GM10248 (cell line): Measurements from ENCODE around the gene ERCC6L.

Source experiments
- CTCF ChIA-PET: fragments of 300-600 bp; sonication (Branson Sonifier 250); formaldehyde crosslinking; extraction: SDS; loops from one replicate; lab custom pipeline; 2021; ENCODE audit warnings: antibody characterized with exemption; lab: Yijun Ruan, JAX
- POLR2A ChIA-PET: fragments of 350-650 bp; sonication (Branson Sonifier 250); formaldehyde crosslinking; extraction: SDS; loops from one replicate; lab custom pipeline; 2020; ENCODE audit warnings: antibody characterized with exemption; lab: Yijun Ruan, JAX
- DNase-seq: peaks from one replicate; pipeline ENCODE4 v3.0.0; 2012; ENCODE audit errors: extremely low spot score
- TF ChIP-seq, protein P1 (sequence below): IDR thresholded peaks from 2 replicates; pipeline ENCODE4 v1.5.1; 2012; ENCODE audit warnings: mild to moderate bottlenecking, low read depth; ENCODE audit errors: extremely low read depth, missing control alignments, control extremely low read depth

The ERCC6L gene

DNA sequence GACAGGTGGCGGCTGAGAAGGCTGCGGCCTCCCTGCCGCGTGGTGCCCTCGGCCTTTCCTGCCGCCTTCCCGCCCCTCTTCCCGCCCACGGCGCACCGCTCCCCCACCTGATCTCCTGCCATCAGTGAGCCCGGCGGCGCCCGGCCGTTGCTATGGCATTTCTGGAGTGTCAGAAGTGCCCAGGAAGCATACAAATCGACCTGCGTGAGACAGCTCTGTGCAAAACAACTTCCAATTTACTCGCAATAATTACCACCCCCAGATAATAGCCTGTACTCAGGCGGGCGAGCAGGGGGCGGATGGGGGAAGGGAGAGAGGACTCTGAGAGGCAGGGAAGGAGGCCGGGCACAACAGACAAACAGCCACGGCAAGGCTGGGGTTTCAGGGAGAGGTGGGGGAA lies 16.6 kb upstream of the ERCC6L start:
- no peak for DNase-seq
- TF ChIP-seq, protein P1, sequence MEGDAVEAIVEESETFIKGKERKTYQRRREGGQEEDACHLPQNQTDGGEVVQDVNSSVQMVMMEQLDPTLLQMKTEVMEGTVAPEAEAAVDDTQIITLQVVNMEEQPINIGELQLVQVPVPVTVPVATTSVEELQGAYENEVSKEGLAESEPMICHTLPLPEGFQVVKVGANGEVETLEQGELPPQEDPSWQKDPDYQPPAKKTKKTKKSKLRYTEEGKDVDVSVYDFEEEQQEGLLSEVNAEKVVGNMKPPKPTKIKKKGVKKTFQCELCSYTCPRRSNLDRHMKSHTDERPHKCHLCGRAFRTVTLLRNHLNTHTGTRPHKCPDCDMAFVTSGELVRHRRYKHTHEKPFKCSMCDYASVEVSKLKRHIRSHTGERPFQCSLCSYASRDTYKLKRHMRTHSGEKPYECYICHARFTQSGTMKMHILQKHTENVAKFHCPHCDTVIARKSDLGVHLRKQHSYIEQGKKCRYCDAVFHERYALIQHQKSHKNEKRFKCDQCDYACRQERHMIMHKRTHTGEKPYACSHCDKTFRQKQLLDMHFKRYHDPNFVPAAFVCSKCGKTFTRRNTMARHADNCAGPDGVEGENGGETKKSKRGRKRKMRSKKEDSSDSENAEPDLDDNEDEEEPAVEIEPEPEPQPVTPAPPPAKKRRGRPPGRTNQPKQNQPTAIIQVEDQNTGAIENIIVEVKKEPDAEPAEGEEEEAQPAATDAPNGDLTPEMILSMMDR = no peak
- CTCF ChIA-PET = interaction anchor here (2.4 kb wide), 1 partner anchor 10 kb away, joined by 9 read pairs; no protein-coding TSS in a partner anchor
- POLR2A ChIA-PET = no interaction called here

DNA sequence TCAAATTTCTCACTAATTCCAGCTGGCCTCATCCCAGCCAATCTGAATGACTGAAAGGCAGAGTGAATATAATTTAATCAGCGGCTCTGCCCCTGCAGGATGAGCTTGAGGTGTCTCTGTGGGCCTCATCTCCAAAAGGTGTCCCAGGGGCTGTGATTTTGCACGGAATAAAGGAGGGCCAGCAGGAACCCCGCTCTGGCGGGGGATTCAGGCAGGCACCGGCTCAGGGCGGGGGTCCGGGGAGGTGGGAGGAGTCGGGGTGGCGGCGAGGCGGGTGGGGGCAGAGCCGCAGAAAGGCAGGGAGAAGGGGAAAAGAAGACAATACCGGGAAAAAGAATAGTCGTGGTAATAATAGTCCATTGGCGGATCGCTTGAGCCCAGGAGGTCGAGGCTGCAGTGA lies 16.0 kb upstream of the ERCC6L start:
- DNase-seq = no peak
- TF ChIP-seq, protein P1 = no peak
- ChIA-PET POLR2A (interaction anchor here (0.7 kb wide), 1 partner anchor 12 kb away, joined by 3 read pairs; no protein-coding TSS in a partner anchor), CTCF (interaction anchor here (1.0 to 2.4 kb wide), 2 partner anchors 9 to 22 kb away, joined by 3 to 9 read pairs; partner anchors contain the start of gene RPS4X)

DNA sequence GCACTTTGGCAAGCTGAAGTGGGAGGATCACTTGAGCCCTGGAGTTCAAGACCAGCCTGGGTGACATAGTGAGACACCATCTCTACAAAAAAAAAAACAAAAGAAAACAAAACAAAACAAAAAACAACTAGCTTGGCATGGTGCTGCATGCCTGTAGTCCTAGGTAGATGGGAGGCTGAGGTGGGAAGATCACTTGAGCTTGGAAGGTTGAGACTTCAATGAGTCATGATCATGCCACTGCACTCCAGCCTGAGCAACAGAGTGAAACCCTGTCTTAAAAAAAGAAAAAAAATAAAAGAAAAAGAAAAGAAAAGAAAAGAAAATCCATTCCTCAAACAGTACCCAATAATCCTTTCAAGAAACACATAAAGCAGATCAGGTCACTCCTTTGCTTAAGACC lies 14.9 kb upstream of the ERCC6L start:
- ChIA-PET CTCF (interaction anchor here (2.4 kb wide), 1 partner anchor 8 kb away, joined by 9 read pairs; no protein-coding TSS in a partner anchor), POLR2A (no interaction called here)
- TF ChIP-seq, protein P1 = no peak
- DNase-seq = no peak

DNA sequence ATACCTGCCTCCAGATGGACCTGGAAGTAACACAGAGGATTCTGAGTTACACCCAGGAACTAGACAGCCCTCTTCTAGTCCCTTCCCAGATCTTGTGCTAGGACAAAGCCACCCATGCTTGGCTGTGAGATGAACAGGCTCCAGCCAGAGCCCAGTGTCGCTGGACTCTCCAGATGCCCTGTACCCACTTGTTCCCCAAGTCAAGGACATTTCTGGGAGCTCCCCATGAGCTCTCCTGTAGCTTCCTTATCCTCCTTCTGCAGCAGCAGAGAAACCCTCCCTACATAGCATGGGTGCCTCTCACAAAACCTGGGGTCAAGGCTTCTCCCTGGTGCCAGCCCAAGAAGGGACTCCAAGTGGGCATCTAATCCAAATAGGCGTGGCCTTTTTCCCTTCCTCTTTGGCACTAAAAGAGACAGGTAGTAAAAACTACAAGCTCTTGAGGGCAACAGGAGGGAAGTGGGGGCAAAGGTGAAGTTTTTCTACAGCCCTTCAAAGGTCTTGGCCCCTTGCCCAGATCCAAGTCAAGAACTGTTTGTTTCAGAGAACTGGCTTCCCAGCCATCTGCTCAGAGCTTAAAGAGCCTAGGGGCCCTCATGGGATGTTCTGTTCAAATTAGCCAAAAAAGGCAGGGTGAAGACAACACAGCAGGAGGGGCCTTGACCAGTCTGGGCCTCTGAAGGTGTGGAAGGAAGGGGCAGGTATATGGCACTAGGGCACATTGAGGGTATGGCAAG lies 8.5 kb upstream of the ERCC6L start:
- ChIA-PET CTCF (interaction anchor here (1.5 kb wide), 1 partner anchor 9 kb away, joined by 3 read pairs; the partner anchor contains the start of gene ERCC6L), POLR2A (no interaction called here)
- no peak for DNase-seq
- TF ChIP-seq, protein P1 = no peak

DNA sequence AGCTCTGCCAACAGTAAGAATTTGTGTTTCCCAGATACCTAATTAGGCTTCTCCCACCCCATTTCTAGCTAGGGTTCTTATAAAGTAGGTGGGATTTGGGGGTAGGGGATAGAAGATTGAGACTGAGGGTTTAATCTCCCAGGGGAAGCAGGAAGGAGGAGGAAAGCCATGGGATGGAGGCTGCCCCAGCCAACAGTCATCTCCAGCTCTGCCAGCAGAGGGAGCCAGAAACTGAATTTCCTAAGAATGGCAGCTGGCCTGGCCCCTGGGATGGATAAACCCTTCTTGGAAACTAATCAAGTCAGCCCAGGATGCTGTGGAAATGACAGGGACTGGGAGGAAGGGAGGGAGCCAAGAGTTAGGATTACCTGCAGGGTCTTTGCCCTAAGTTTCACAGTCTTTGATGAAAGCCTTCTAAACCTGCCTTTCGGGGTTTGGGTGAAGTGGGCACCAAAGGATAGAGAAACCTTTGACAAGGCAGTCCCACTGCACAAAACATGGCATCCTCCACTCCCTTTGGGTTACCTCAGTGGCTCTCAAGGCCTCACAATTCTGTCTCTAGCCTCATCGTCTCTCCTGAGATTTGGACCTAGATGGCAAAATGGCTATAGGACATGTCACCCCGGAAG lies 6.7 kb upstream of the ERCC6L start:
- DNase-seq = peak; percentile 49
- ChIA-PET CTCF (interaction anchor here (1.0 to 2.6 kb wide), 13 partner anchors 9 to 376 kb away, joined by 3 to 12 read pairs (median 4); partner anchors contain the start of gene RPS4X), POLR2A (interaction anchor here (1.1 kb wide), 1 partner anchor 31 kb away, joined by 5 read pairs; the partner anchor contains the start of gene RPS4X)
- TF ChIP-seq, protein P1 = peak; percentile 64

DNA sequence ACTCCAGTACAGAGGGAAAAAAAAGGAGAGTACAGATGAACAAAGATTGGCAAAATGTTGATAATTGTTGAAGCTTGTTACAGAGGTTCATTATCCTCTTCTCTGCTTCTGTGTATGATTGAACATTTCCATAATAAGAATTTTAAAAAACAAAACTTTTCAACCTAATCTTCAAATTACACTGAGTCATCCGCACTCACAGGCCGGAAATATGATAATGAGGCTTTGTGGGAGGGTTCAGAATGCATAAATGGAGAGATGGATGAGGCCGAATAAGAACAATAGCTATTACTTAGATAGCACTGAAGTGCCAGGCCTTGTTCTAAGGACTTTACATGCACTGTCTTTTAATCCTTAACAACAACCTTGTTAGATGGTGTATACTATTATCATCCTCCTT lies 4.6 kb upstream of the ERCC6L start:
- TF ChIP-seq, protein P1 = no peak
- DNase-seq = no peak
- ChIA-PET CTCF (interaction anchor here (1.1 kb wide), 1 partner anchor 13 kb away, joined by 3 read pairs; no protein-coding TSS in a partner anchor), POLR2A (no interaction called here)
